CD4-positive, alpha-beta T cell treated with Interleukin-6 at 100 ng/mL for 8 hours (primary cell): ENCODE results near the gene MYH8.

ENCODE experiments used
- DNase-seq: peaks from one replicate; pipeline ENCODE4 v3.0.0-alpha.2; 2020; ENCODE audit warnings: mixed read lengths, low spot score

Gene MYH8

DNA sequence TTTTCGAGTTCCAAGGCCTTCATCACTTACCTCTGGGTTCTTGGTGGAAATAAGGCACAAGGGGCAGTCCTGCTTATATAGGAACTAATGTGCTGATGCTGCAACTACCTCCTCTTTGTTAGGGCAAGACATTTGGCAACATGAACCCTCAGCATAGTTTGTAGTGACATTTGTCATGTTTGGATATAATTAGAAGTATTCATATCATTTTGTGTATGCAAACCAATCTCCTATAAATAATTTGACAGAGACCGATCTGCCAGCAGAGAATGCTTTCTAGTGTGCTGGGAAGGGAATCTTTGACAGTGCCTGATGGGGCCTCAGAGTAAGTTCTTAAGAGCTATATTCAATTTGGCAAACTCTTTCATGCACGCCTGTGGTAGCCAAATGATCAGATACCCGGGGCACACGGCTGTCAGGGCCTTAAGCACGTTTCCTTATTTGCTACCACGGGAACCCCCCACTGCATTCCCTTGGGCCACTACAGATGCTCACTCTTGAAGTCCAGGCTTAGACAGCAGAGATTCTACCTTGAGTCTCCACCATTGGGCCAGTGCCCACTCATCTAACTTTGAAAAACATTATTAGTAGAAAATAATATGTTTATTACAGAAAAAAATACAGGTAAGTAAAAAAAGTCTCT, at the start of gene MYH8:
Gene MYH8 (minus strand): TSS at position 51 of the 643 bp plus-strand sequence. CDS start 1,723 bp downstream, outside the sequence.
- DNase-seq = no peak

DNA sequence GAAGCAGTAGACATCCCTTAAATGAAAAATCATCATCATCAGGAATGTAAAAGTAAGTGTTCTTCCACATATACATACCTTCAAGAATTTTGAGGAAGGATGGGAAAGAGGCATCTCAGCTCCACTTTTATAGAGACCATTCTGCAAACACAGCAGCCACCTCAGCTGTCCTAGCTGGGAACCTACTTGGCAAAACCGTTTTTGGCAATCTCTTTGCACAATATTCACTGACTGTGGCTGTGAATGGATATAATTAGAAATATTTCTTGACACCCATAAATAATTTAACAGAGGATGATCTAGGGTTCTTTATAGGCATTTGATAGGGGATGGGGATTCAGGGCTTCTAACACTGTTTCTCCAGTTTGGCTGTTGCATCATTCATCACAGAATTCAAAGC, 47.7 kb upstream of the MYH8 start, which contains the start of gene MYH4:
Gene MYH4 (minus strand): TSS at position 101 of the 400 bp plus-strand sequence. CDS start 2,814 bp downstream, outside the sequence.
- DNase-seq = no peak

DNA sequence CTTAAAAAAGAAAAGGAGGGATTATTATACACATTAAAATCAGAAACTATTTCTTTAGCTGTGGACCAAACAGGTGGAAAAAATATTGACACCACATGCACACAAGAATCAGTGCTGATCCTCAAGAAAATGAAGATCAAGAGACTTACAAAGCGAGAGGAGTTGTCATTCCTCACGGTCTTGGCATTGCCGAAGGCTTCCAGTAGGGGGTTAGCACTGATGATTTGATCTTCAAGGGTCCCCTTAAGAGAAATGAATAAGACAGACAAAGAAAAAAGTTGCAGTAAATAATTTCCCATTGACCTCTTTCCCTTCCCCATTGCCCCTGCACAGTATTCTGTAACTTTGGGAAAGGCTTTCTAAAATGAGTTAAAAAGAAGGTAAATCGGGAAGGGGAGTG, 41.7 kb upstream of the MYH8 start:
- DNase-seq = no peak

DNA sequence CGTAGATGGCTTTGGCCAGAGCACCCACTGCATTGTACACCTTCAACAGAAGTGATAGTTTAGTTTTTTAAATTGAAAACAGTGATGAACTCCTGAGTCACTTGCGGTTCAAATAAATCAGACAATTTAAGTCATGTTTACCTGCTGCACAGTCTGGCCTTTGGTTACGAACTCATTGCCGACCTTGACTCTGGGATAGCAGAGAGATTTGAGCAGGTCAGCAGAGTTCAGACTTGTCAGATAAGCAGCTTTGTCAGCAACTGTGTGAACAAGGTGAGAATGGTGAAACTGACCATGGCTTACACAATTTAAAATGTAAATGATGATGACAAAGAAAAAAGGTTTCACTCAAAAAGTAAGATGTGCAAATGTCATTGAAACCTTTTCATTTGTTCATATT, 38.3 kb upstream of the MYH8 start:
- no peak for DNase-seq

DNA sequence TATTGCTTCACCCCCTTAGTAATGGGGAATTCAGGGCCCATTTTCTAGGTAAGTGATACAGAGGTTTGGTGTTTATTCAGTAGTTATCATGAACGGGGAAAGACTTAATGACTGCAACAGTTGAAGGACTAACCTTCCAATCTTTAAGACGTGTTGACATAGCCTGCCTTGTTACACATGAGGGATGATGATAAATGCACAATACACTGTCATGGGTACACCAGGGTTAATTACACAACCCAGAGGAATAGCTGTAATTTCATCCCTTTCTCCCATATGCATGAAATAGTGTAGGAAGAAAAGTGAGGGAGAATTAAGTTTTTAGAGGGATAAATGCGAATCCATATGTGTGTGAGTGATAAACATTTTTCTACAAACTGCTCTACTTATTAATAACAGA, 37.0 kb upstream of the MYH8 start:
- DNase-seq = no peak

DNA sequence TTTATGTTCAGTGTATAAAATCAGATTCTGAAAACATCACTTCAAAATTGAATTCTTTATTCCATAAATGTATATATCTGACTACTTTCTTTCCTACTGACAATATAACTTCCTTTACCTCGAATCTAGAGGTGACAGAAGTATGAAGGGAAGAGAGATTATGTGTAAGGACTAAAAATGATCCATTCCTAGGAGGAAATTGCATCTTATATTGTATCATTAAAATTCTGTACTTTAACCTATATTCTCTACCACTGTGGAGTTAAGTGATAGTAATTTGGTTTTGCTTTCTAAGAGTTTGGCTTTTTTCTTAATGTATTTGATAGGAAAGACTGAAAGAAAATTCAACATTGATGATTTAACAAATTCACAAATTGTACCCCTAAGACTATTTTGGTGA, 36.2 kb upstream of the MYH8 start:
- no peak for DNase-seq

DNA sequence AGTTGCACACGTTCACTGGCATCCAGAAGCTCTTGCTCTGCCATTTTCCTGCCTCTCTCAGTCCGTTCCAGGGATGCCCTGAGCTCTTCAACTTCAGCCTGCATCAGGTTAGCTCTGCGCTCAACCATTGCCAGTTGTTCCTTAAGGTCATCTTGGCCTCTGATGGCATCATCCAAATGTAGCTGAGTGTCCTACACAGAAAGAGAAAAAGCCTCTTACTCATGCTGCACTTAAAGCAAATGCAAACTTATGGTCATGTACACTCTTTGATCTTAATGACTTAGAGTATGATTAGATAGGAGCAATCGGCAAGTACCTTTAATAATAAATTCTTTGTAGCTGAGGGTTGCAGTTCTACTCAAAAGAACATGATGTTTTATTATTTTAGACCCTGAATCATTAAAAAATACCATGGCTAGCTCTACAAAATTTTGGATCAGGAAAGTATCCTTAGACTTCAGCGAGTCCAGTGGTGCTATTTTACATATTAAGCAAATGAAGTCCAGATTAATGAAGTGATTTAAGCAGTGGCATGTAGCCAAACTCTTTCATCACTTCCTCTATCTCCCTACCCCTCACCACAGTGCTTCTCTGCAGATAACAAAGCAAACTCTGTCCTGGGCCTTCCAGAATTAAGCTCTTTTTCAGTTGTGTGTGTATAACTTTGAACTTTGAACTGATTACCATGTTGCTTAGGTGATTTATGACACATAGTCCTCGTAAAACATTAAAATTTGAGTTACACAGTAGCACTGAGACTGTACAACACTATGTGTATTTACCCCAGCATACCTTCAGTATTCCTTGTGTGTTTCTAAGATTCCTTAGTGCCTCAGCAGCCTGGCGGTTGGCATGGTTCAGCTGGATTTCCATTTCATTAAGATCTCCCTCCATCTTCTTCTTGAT, 25.5 kb upstream of the MYH8 start:
- no peak for DNase-seq

DNA sequence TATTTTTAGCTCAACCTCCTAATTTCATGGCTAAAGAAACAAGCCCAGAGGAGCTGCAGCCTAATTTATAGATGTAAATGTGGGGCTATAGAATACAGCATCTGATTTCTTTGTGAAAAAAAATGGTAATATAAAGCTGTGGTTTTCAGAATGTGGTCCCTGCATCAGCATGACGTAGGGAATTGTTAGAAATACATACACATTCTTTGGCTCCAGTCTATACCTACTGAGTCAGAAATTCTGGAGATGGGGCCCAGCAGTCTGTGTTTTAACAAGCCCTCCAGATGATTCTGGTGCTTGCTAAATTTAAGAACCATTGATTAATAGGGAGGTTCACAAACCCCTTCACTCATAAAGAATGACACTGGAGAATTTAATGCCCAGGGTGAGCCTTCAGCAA, 18.1 kb upstream of the MYH8 start:
- no peak for DNase-seq

DNA sequence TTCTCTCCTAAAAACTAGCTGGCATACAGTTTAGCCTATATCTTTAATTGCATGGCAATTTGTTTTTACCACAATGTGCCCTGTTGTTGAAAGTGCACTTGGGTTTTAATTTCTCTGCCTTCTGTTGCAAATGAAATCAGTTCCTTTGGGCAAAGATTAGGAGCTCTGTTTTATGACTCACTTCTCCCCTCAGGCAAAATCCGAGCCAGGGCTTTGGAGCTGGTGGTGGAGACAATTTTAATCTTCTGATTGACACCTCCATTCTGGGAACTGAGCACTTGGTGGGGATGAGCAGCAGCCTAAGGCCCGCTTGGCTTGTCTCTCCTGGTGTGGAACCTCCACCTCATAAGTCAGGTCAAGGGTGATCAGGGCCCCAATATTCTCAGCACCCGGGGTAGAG, 13.3 kb upstream of the MYH8 start:
- DNase-seq = no peak

DNA sequence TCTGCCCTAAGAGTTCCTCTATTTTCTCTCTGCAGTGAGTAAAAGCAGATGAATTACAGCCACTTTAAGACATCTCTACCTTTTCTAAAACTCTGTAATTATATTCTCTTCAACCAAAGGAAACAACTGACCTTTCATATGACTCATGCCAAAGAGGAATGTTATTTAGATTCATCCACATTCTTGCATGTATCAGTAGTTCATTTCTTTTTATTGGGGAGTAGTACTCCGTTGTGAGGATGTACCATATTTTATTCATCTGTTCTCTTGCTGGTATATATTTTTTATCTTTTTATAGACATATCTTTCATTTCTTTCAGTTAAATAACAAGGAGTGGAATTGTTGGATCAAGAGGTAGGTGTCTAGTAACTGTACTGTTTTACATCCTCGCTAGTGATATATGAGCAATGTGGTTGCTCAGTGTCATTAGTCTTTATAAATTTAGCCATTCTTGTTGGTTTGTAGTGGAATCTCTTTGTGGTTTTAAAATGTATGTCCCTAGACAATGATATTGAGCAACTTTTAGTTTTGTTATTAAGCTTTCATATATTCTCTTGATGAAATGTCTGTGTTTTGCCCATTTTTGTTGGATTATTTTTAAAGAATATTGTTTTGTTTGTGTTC, 7.8 kb upstream of the MYH8 start:
- no peak for DNase-seq

DNA sequence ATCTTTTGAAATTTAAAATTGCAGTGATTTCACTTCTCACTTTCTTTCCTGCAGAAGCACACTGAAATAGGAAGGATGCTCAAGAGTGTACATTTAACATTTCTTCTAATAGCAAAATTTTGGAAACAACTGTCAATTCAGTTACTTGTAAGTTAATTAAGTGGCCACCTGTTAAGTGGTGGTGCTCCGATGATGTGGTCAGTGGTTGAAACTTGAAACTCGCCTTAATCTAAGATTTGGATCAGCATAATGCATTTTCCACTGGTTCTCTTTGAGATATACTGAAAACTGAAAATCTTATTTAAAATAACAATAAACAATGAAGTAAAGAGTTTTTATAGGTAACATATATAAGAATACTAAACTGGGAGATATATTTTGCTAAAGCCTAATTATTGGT, 7.0 kb upstream of the MYH8 start:
- no peak for DNase-seq

DNA sequence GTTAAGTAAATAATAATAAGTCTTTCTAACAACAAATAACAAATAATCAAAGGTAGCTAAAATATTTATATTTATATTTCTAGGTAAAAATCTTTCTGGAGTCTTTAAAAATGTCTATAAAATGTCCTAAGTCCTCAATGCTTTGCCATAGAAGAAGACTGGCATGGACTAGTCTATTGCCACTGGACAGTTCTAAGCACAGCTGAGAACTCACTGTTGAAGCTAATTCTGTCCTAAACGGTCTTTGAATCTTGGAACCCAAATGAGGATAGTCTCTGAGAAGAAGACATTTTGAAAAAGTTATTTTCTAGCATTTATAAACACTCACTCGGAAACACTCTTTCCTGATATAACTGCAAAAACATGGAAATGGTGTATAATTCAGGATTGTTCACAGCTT, 539 bp downstream of the MYH8 start:
- DNase-seq = no peak

DNA sequence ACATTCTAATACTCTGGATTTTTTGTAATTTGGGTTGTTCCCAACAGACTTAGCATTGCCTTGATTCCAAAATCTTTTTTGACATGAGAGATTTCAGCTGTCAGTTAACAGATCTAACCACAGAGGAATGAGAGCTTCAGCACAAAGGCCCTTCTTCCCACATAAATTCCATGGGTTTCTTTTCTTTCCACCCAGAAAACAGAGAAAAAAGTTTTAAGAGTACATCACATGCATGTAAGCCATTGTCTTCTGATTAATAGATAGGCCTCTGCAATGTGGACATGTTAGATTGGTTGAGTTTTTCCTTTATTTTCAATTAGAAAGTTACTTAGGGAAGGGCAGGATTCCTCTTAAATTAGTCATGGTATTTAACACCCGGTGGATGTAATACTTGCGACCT, 939 bp downstream of the MYH8 start:
- DNase-seq = no peak

DNA sequence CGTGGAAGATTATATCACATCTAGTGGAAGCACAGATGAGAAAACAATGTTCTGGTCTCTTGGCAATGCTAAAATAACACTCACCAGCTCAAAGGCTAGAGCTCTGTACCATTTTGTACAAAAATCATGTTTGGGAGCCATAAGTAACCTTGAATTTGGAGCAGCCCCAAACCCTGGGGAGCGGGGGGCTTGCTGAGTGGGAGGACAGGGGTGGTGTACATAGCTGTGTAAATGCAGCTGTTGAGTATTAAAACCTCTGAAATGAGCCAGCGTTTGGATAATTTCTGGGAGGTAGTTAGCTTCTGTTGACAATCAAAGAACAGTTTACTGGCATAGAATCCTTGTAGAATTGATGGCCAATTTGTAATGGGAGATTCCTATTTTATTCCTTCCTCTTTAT, 4.3 kb downstream of the MYH8 start:
- no peak for DNase-seq

DNA sequence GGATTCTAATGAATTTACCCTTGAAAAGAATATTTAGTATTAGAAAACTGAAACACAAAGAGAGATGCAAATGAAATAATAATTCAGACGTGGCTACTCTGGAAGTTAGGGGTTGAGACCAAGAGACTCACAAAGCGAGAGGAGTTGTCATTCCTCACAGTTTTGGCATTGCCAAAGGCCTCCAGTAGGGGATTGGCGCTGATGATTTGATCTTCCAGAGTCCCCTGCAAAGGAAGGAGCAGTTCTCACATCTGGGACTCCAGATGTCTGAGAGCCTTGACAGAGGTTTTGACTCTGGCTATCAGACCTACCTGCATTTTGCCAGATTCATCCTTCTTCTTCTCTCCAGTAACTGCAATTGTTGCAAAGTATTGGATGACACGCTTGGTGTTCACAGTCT, 6.6 kb downstream of the MYH8 start:
- no peak for DNase-seq

DNA sequence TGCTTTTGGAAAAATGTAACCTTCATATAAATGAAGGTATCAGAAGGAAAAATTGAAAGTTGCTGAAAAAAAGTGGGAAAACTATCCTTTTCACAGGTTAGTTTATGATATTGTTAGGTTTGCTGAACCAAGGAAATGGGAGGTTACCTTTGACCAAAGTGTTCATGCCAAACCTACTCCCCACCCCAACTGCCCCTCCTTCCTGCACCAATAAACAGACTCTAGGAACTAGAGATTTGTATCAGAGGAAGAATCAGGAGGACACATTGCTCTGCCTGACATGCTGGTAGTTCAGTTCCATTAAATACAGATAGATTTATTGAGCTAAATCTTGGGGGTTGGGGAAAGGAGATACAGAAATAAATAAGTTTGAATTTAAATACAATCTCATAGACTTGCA, 18.2 kb downstream of the MYH8 start:
- no peak for DNase-seq

DNA sequence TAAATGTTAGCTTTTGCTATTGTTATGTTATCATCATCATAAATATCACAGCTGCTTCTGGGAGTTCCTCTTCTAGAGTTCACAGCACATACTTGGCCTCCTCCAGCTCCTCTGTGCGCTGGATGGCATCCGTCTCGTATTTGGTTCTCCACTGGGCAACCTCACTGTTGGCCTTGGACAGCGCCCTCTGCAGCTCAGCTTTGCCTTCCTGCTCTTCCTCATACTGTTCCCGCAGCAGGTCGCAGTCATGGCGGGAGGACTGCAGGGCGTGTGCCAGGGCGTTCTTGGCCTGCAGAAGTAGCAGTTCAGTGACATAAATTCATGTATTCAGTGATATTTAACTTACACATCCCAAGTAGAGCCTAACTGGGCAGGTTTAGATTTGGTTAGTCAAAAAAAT, 23.4 kb downstream of the MYH8 start:
- no peak for DNase-seq

DNA sequence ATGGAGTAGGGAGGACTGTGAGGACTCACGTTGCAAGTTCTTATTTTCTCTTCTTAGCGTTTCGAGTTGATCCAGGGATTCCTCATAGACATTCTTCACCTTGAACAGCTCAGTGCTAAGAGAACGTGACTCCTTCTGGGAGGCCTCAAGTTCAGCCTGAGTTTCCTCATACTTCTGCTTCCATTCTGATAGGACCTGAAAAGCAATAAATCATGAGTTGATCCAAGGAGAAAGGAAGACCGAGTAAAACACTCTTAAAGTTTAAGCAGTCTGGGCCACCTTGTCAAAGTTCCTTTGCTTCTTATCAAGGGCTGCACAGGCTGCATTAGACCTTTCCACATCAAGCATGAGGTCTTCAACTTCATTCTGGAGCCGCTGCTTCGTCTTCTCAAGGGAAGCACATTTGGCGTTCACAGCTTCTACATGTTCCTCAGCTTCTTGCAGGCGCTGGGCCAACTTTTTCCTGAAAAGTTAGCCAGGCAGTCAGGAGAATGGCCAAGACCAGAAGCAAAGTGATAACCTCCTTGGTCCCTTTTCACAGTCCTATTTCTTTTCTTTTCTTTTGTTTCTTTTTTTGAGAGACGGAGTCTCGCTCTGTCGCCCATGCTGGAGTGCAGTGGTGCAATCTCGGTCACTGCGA, 25.1 kb downstream of the MYH8 start:
- no peak for DNase-seq

DNA sequence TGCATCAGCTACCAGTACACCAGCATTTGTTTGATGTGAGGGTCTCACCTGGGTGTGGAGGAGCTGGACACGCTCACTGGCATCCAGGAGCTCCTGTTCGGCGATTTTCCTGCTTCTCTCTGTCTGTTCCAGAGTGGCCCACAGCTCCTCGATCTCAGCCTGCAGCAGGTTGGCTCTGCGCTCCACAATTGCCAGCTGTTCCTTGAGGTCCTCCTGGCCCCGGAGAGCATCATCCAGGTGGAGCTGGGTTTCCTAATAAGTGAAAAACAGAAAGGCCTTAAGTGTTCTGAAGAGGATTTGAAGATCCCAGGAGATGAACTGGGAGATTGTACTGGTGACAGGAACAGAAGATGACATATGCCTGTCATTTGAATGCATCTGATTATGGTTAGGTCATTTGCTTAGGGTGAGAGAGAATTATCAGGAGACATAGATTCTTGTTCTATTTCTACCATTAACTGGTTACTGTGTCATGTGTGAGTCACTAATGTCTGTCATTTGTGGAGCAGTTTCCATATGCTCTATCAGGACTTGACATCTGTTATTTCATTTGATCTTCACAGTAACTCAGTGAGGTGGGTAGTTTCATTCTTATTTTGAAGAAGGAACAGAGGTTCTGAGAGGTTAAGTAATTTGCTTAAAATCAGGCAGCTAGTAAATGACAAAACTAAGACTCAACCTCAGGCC, 27.4 kb downstream of the MYH8 start:
- no peak for DNase-seq

DNA sequence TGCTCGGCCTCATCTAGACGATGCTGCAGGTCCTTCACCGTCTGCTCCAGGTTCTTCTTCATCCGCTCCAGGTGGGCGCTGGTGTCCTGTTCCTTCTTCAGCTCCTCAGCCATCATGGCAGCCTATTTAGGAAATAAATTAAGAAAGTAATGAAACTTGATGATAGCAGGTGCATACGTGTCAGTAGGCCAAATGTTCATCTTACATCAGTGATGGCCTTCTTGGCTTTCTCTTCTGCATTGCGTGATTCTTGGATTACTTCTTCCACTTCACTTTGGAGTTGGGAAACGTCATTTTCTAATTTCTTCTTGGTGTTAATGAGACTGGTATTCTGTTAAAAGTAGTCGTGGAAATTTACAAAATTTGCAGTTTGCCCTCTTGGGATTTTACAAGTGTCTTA, 28.9 kb downstream of the MYH8 start:
- no peak for DNase-seq

DNA sequence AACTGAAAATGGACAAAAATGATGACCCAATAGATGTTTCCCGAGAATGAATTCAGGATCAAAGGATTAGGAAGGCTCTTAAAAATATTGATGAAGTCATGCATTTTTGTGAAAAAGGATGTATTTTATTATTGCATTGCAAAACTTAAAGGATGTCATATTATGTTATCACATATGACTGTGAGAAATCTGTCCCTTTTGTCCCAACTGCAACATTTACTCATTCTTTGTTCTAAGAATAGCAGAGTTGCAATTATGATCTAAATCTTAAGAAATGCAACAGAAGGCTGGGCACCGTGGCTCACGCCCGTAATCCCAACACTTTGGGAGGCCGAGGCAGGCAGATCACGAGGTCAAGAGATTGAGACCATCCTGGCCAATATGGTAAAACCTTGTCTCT, 35.9 kb downstream of the MYH8 start:
- no peak for DNase-seq

DNA sequence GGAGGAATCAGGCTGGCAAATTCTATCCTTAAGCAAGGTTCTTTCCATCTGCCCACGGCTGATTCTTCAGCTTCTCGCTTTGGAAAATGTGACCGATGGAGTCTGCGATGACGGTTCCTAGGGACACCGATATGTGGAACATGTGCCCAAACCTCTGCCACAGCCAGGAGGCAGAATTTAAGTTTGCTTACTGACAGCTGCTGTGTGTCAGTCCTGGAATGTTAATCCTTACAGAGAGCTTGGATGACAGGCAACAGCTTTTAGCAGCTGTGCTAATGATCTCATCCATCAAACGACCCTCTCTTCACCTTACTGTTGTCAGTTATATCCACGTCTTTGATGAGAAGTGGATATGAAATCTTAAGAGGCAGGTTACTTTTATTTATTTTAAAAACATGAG, 37.6 kb downstream of the MYH8 start:
- no peak for DNase-seq
